OCI-LY3 (cell line): ENCODE measurements around the gene CLEC2L.

Source experiments
- H2AFZ ChIP-seq: fragments of 200-600, 300-600 bp; shearing (Covaris generic); 2 replicates; pipeline ENCODE4 v1.6.0; 2014; ENCODE audit warnings: antibody characterized with exemption, low read depth, low read length
- H3K27ac ChIP-seq: fragments of 200-600, 300-600 bp; sonication (generic); 2 replicates; pipeline ENCODE4 v1.5.1; 2014; ENCODE audit warnings: mild to moderate bottlenecking, low read length, moderate library complexity, mixed read lengths
- H3K27me3 ChIP-seq: fragments of 200-600, 300-600 bp; sonication (generic); 2 replicates; pipeline ENCODE4 v1.6.1; 2014; ENCODE audit warnings: low read depth, low read length, mixed read lengths
- H3K36me3 ChIP-seq: fragments of 200-600, 300-600 bp; sonication (generic); replicated peaks from 2 replicates; pipeline ENCODE3; 2014; ENCODE audit warnings: low read depth, low read length, mixed read lengths
- H3K4me1 ChIP-seq: fragments of 300-600, 200-600 bp; sonication (generic); 2 replicates; pipeline ENCODE4 v1.6.1; 2014; ENCODE audit warnings: low read length, mixed read lengths
- H3K4me2 ChIP-seq: fragments of 200-600, 300-600 bp; sonication (generic); 2 replicates; pipeline ENCODE4 v1.6.1; 2014; ENCODE audit warnings: low read length, mixed read lengths
- H3K4me3 ChIP-seq: fragments of 300-600, 200-600 bp; sonication (generic); 2 replicates; pipeline ENCODE4 v1.5.1; 2014; ENCODE audit warnings: antibody characterized with exemption, mild to moderate bottlenecking, low read length, moderate library complexity
- H3K79me2 ChIP-seq: fragments of 300-600, 200-600 bp; shearing (Covaris generic); 2 replicates; pipeline ENCODE4 v1.6.1; 2014; ENCODE audit warnings: mild to moderate bottlenecking, low read length, mixed read lengths
- H3K9ac ChIP-seq: fragments of 300-600, 200-600 bp; shearing (Covaris generic); 2 replicates; pipeline ENCODE4 v1.6.0; 2014; ENCODE audit warnings: mild to moderate bottlenecking, low read length, moderate library complexity
- H3K9me3 ChIP-seq: fragments of 200-600, 300-600 bp; shearing (Covaris generic); 2 replicates; pipeline ENCODE4 v1.6.1; 2014; ENCODE audit warnings: low read length, mixed read lengths; ENCODE audit not compliant: insufficient read depth
- H4K20me1 ChIP-seq: fragments of 200-600, 300-600 bp; sonication (generic); 2 replicates; pipeline ENCODE4 v1.6.1; 2016; ENCODE audit warnings: low read length, mixed read lengths; ENCODE audit not compliant: insufficient read depth
- CTCF ChIP-seq: fragments of 200-600, 300-600 bp; sonication (generic); IDR thresholded peaks from 2 replicates; pipeline ENCODE4 v1.5.1; 2014; ENCODE audit warnings: antibody characterized with exemption, low read length, low read depth
- EZH2phosphoT487 ChIP-seq: fragments of 200-600 bp; shearing (Covaris generic); IDR thresholded peaks from 2 replicates; pipeline ENCODE4 v1.6.1; 2018; ENCODE audit warnings: antibody characterized with exemption, mixed run types, low read depth

CLEC2L gene

GRCh38 chr7:139540203-139540602, 16.7 kb downstream of the CLEC2L start:
- H3K27ac ChIP-seq: no peak overlapping the region
- no peaks in the 10 kb centered on the region for H3K9me3 ChIP-seq
- H3K4me2 ChIP-seq: no peak overlapping the region
- no peak overlapping the region for H2AFZ ChIP-seq
- H3K79me2 ChIP-seq: no peaks in the 10 kb centered on the region
- 0 out of 2 replicates have a peak, but pooled peaks cover 7% of the 10 kb centered on the region for H3K27me3 ChIP-seq
- H3K36me3 ChIP-seq: no peaks in the 10 kb centered on the region
- no peak overlapping the region for H3K4me3 ChIP-seq
- H3K9ac ChIP-seq: no peak overlapping the region
- no peaks in the 10 kb centered on the region for H4K20me1 ChIP-seq
- no peaks in the 10 kb centered on the region for H3K4me1 ChIP-seq
- TF ChIP-seq EZH2phosphoT487 (no peak), CTCF (no peak)

- TF ChIP-seq CTCF: no peak
- TF ChIP-seq EZH2phosphoT487: no peak
- Histone ChIP-seq H3K27me3 (0 out of 2 replicates have a peak, but pooled peaks cover 7% of the 10 kb centered on the region), H3K79me2 (no peaks in the 10 kb centered on the region), H3K36me3 (no peaks in the 10 kb centered on the region), H2AFZ (no peak overlapping the region), H3K27ac (no peak overlapping the region), H4K20me1 (no peaks in the 10 kb centered on the region), H3K9me3 (no peaks in the 10 kb centered on the region), H3K9ac (no peak overlapping the region), H3K4me1 (no peaks in the 10 kb centered on the region), H3K4me2 (no peak overlapping the region), H3K4me3 (no peak overlapping the region)
Measured at GRCh38 chr7:139541600-139542307, 18.3 kb downstream of the CLEC2L start.

- no peak overlapping the region for H3K4me2 ChIP-seq
- no peak overlapping the region for H2AFZ ChIP-seq
Measured at GRCh38 chr7:139542308-139543151, 19.0 kb downstream of the CLEC2L start.

More at GRCh38 chr7:139542308-139543151, 19.0 kb downstream of the CLEC2L start:
- Histone ChIP-seq H3K27me3 (0 out of 2 replicates have a peak, but pooled peaks cover 2% of the 10 kb centered on the region), H3K79me2 (no peaks in the 10 kb centered on the region), H3K4me3 (no peak overlapping the region), H3K9ac (no peak overlapping the region), H4K20me1 (no peaks in the 10 kb centered on the region), H3K27ac (no peak overlapping the region), H3K4me1 (no peaks in the 10 kb centered on the region), H3K36me3 (no peaks in the 10 kb centered on the region), H3K9me3 (no peaks in the 10 kb centered on the region)
- TF ChIP-seq EZH2phosphoT487 (no peak), CTCF (no peak)
